Neural progenitor cell (in vitro differentiated cells): ENCODE data around the gene OR4E2.

Source experiments
- CTCF ChIP-seq: fragments of 200-600 bp; sonication (generic); IDR thresholded peaks from 2 replicates; pipeline ENCODE4 v1.5.1; 2017; ENCODE audit warnings: antibody characterized with exemption, mild to moderate bottlenecking
- EZH2 ChIP-seq: fragments of 200-600 bp; sonication (generic); IDR thresholded peaks from 2 replicates; pipeline ENCODE4 v1.6.1; 2017; ENCODE audit warnings: antibody characterized with exemption, mild to moderate bottlenecking, moderate library complexity

GRCh38 chr14:21703357-21704326 lies 50.0 kb downstream of the OR4E2 start:
- TF ChIP-seq CTCF (no peak), EZH2 (no peak)
